ENCODE results near the gene TSSK1B.

DNA sequence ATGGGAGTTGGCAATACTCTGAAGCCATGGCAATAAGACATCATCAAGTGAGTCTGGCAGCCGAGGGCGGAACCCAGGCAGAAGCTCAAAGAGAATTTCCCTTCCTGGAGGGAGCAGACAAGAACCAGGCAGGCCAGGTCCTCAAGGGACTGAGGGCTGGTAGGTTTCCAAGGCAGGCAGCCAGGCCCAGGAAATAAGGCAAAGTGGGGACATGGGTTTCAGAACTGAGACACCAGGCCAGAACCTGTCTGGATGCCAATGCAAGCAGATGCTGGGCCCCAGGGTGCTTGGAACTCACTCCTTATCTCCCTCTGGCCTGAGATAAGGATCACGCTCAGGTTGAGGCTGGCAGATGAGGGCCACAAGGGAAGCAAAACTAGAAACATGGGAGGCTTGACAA lies 8.9 kb downstream of the TSSK1B start:
- TF ChIP-seq POLR2A (IDR thresholded peaks at IDR 0.05; ENCODE audit: extremely low read depth, insufficient read length) (no peak), MYC (IDR thresholded peaks at IDR 0.05; ENCODE audit: low read depth, low read length) (no peak)
- TF ChIP-seq, protein P1, sequence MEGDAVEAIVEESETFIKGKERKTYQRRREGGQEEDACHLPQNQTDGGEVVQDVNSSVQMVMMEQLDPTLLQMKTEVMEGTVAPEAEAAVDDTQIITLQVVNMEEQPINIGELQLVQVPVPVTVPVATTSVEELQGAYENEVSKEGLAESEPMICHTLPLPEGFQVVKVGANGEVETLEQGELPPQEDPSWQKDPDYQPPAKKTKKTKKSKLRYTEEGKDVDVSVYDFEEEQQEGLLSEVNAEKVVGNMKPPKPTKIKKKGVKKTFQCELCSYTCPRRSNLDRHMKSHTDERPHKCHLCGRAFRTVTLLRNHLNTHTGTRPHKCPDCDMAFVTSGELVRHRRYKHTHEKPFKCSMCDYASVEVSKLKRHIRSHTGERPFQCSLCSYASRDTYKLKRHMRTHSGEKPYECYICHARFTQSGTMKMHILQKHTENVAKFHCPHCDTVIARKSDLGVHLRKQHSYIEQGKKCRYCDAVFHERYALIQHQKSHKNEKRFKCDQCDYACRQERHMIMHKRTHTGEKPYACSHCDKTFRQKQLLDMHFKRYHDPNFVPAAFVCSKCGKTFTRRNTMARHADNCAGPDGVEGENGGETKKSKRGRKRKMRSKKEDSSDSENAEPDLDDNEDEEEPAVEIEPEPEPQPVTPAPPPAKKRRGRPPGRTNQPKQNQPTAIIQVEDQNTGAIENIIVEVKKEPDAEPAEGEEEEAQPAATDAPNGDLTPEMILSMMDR (IDR thresholded peaks at IDR 0.05; ENCODE audit: low read depth, low read length): no peak
- TF ChIP-seq, protein P2, sequence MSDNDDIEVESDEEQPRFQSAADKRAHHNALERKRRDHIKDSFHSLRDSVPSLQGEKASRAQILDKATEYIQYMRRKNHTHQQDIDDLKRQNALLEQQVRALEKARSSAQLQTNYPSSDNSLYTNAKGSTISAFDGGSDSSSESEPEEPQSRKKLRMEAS (IDR thresholded peaks at IDR 0.05; ENCODE audit: low read depth, low read length): no peak

All from NB4 (cell line).